NOMO-1 (cell line): ENCODE measurements around the gene ELOF1.
"Not testable (repeated sequence)": the region's sequence is repeated elsewhere in the genome, so short reads cannot be mapped to it uniquely, and the experiment has no call there.

Source experiments
- DNase-seq, 2 experiments: peaks; one replicate each; lab custom pipeline; 2025; ENCODE audit not compliant: unreplicated experiment in 2 of 2; lab: John Stamatoyannopoulos, UW

Gene ELOF1

GRCh38 chr19:11573354-11573753 lies 14.3 kb upstream of the ELOF1 start:
- not testable (repeated sequence) for DNase-seq

- peak; percentile 90 to 94 for DNase-seq
Measured at GRCh38 chr19:11570039-11570462, 11.0 kb upstream of the ELOF1 start.

- no peak for DNase-seq
Measured at GRCh38 chr19:11566164-11566563, 7.1 kb upstream of the ELOF1 start.

GRCh38 chr19:11565649-11565980 lies 6.6 kb upstream of the ELOF1 start:
- DNase-seq, result not testable (repeated sequence)

- DNase-seq, result not testable (repeated sequence)
Measured at GRCh38 chr19:11564082-11564807, 5.2 kb upstream of the ELOF1 start.

GRCh38 chr19:11563532-11563931 lies 4.5 kb upstream of the ELOF1 start:
- no peak for DNase-seq

GRCh38 chr19:11560404-11561051 lies 1.5 kb upstream of the ELOF1 start:
- peak; percentile 34 to 90 for DNase-seq

GRCh38 chr19:11556634-11557420 lies 2.2 kb downstream of the ELOF1 start:
- no peak for DNase-seq

- no peak for DNase-seq
Measured at GRCh38 chr19:11555246-11555645, 3.8 kb downstream of the ELOF1 start.

- DNase-seq, result no peak
Measured at GRCh38 chr19:11554160-11554559, 4.9 kb downstream of the ELOF1 start.

GRCh38 chr19:11552666-11553372 lies 6.2 kb downstream of the ELOF1 start:
- DNase-seq, result no peak

GRCh38 chr19:11551603-11552235 lies 7.3 kb downstream of the ELOF1 start:
- no peak for DNase-seq

GRCh38 chr19:11550265-11550664 lies 8.8 kb downstream of the ELOF1 start:
- no peak for DNase-seq

GRCh38 chr19:11549386-11549953 lies 9.6 kb downstream of the ELOF1 start:
- no peak for DNase-seq

GRCh38 chr19:11547929-11548700 lies 10.9 kb downstream of the ELOF1 start:
- DNase-seq, result no peak

- DNase-seq, result no peak
Measured at GRCh38 chr19:11541238-11541637, 17.8 kb downstream of the ELOF1 start.

- DNase-seq, result no peak
Measured at GRCh38 chr19:11540645-11541044, 18.4 kb downstream of the ELOF1 start.

GRCh38 chr19:11539495-11540365 lies 19.3 kb downstream of the ELOF1 start:
- no peak for DNase-seq
